ENCODE data around the gene CCT7. TPM values are rescaled to one million over a fixed set of nuclear protein-coding genes. Genes with fewer than 3 reads are reported as not detected.

The CCT7 gene
- total RNA-seq, 1 experiment from 2014 or later: 482 TPM

DNA sequence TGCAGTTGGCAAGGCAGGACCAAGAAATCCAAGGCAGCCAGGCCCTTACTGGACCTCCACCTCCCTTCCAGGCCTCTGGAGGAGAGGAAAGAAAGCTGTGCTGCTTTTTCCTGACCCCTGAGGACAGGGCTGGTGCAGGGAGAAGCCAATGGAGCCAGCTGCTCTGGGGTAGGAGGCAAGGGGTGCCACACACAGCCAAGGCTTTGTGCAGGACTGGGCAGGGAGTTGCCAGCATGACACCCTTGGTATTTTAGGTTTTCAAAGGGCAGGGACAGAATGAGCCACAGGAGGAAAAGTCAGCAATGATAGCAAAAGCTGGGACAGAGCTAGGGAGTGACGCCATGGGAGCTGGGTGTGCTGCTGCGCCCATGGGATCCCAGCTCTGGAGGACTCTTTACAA is 22.9 kb downstream of the CCT7 start:
- Mint-ChIP-seq H3K9me3 (no peaks in the 10 kb centered on the region), H3K4me3 (no peak overlapping the region), H3K27ac (no peak overlapping the region), H3K36me3 (peaks cover 24% of the 10 kb centered on the region), H3K4me1 (peaks cover 11% of the 10 kb centered on the region), H3K27me3 (ENCODE audit: low read depth) (no peaks in the 10 kb centered on the region; the same call in 1 of the 2 replicates)
- DNase-seq (ENCODE audit: low spot score): no peak
- POLR2A ChIA-PET: interaction anchor here (1.8 kb wide), 1 partner anchor 12 kb away, joined by 9 read pairs; no protein-coding TSS in a partner anchor
- CTCF ChIA-PET: interaction anchor here (1.1 to 2.2 kb wide), 5 partner anchors 12 to 172 kb away, joined by 3 to 5 read pairs (median 5); partner anchors contain the start of gene EGR4
- ATAC-seq: no peak
- TF ChIP-seq, protein P1, sequence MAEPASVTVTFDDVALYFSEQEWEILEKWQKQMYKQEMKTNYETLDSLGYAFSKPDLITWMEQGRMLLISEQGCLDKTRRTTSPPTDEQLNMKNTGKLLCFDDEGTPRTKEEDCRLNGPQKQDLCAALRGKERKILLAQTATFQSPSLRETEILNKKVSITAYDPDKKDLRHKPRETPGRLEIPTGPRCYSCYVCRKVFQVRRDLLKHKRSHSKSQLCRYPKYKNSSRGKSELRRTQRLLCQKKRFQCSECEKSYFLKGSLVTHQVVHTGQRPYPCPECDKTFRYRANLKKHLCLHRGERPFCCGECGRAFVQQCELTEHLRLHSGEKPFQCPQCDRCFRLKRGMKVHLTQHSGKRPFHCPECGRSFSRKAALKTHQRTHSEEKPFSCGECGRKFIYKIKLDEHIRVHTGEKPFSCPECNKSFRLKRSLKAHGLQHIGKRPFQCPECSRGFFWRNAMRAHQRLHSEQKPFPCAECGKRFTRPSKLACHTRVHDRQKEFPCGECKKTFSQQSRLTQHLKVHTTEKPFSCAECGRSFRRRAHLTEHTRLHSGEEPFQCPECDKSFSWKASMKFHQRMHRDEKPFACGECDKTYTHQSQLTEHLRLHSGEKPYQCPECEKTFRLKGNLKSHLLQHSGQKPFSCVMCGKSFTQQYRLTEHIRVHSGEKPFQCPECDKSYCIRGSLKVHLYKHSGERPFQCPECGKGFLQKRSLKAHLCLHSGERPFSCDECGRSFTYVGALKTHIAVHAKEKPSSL (CRISPR knock-in tag; conservative IDR thresholded peaks at IDR 0.05): no peak
- TF ChIP-seq TP53 (CRISPR knock-in tag; IDR thresholded peaks at IDR 0.05) (no peak), ZNF263 (CRISPR knock-in tag; IDR thresholded peaks at IDR 0.05; ENCODE audit: low read depth) (no peak), ZNF423 (CRISPR knock-in tag; IDR thresholded peaks at IDR 0.05) (no peak), ATF1 (CRISPR knock-in tag; IDR thresholded peaks at IDR 0.05) (no peak), TEAD1 (CRISPR knock-in tag; IDR thresholded peaks at IDR 0.05) (no peak)

DNA sequence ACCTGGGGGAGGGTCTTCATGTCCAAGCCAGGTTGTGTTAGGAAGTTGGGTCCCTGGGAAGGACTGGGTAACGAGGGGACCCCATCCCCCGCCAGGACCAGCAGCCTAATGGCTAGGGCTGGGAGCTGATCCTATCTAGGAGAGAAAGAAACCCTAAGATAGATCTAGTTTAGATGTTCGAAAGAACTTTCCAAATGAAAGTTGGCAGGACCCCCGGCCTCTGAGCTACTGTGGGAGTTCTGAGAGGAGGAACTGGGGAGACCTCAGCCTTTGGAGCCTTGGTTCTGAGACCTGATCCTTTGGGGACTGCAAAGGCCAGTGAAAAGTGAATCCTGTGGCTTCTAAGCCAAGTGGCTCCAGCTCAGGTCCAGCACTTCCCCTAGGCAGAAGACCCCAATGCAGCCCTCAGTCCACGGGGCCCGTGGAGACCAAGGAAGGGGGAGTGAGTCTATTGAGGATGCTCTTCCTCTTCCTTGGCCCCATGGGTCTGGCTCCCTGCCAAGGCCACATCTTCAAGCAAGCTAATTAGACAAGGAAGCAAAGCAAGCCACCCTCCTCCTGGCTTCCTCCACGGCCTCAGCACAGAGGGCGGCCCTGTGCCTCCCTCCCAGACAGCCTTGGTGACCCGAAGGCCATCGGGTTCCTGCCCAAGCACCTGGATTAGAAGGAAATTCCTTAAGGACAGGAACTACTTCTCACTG is 23.5 kb downstream of the CCT7 start:
- POLR2A ChIA-PET: interaction anchor here (1.8 kb wide), 1 partner anchor 11 kb away, joined by 9 read pairs; no protein-coding TSS in a partner anchor
- H3K4me3 Mint-ChIP-seq: no peak overlapping the region
- no peaks in the 10 kb centered on the region for H3K9me3 Mint-ChIP-seq
- peaks cover 20% of the 10 kb centered on the region for H3K36me3 Mint-ChIP-seq
- ATAC-seq: no peak
- no peak for DNase-seq (ENCODE audit: low spot score)
- H3K27me3 Mint-ChIP-seq (ENCODE audit: low read depth): no peaks in the 10 kb centered on the region; the same call in 1 of the 2 replicates
- TF ChIP-seq GABPB1 (CRISPR knock-in tag; IDR thresholded peaks at IDR 0.05): no peak
- no peak for TF ChIP-seq IRF2 (CRISPR knock-in tag; IDR thresholded peaks at IDR 0.05; ENCODE audit: borderline replicate concordance, low read depth)
- no peak for TF ChIP-seq OVOL2 (CRISPR knock-in tag; IDR thresholded peaks at IDR 0.05; ENCODE audit: borderline replicate concordance)
- TF ChIP-seq, protein P2, sequence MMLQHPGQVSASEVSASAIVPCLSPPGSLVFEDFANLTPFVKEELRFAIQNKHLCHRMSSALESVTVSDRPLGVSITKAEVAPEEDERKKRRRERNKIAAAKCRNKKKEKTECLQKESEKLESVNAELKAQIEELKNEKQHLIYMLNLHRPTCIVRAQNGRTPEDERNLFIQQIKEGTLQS (CRISPR knock-in tag; conservative IDR thresholded peaks at IDR 0.05): no peak
- no peak for TF ChIP-seq TEAD4 (CRISPR knock-in tag; IDR thresholded peaks at IDR 0.05)
- TF ChIP-seq NR1H2 (CRISPR knock-in tag; IDR thresholded peaks at IDR 0.05): no peak
- TF ChIP-seq, protein P3, sequence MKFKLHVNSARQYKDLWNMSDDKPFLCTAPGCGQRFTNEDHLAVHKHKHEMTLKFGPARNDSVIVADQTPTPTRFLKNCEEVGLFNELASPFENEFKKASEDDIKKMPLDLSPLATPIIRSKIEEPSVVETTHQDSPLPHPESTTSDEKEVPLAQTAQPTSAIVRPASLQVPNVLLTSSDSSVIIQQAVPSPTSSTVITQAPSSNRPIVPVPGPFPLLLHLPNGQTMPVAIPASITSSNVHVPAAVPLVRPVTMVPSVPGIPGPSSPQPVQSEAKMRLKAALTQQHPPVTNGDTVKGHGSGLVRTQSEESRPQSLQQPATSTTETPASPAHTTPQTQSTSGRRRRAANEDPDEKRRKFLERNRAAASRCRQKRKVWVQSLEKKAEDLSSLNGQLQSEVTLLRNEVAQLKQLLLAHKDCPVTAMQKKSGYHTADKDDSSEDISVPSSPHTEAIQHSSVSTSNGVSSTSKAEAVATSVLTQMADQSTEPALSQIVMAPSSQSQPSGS (CRISPR knock-in tag; IDR thresholded peaks at IDR 0.05; ENCODE audit: borderline replicate concordance, low read depth): no peak
- TF ChIP-seq SP1 (CRISPR knock-in tag; conservative IDR thresholded peaks at IDR 0.05): no peak
- peaks cover 11% of the 10 kb centered on the region for H3K4me1 Mint-ChIP-seq
- no peak overlapping the region for H3K27ac Mint-ChIP-seq
- CTCF ChIA-PET: interaction anchor here (1.1 to 2.2 kb wide), 6 partner anchors 11 to 172 kb away, joined by 3 to 5 read pairs (median 5); partner anchors contain the start of gene EGR4

DNA sequence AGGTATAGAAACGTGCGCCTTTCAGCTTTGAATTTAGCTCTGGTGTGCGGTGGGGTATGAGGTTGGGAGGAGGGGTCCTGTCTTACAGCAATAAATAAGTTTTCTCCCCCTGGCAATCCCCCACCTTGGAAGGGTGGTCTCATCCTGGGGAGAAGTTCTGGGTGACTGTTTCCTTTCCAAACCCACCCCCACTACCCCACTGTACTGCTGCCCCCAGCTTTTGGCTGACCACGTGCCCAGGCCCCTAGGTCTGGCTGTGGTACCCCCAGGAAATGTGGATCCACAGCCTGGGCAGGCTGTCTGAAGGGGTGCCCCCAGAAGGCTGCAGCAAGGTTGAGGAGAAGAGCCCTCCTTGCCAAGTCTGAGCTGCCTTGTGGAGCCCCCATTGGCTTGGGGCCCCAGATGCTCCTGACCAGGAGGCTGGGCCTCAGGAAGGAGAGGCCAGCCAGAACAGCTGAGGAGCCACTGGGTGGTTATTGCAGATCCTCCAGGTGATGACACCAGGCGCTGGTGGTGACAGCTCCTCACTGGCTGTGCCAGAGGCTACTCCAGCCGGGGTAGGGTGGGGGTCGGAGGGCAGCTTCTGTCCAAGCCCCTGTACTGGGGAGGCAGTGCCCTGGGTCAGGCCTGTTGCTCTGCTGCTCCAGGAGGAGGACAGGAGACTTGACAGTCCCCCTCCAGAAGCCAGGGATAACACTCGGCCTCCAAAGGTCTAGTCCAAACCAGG is 24.2 kb downstream of the CCT7 start:
- DNase-seq (ENCODE audit: low spot score) (no peak), ATAC-seq (no peak)
- Mint-ChIP-seq H3K9me3 (no peaks in the 10 kb centered on the region), H3K27ac (no peak overlapping the region), H3K27me3 (ENCODE audit: low read depth) (no peaks in the 10 kb centered on the region; the same call in 1 of the 2 replicates), H3K4me1 (peaks cover 11% of the 10 kb centered on the region), H3K4me3 (no peak overlapping the region), H3K36me3 (peaks cover 12% of the 10 kb centered on the region)
- ChIA-PET CTCF (interaction anchor here (1.2 to 1.6 kb wide), 2 partner anchors 33 to 35 kb away, joined by 3 to 5 read pairs; partner anchors contain the start of gene EGR4), POLR2A (no interaction called here)
- TF ChIP-seq, protein P4, sequence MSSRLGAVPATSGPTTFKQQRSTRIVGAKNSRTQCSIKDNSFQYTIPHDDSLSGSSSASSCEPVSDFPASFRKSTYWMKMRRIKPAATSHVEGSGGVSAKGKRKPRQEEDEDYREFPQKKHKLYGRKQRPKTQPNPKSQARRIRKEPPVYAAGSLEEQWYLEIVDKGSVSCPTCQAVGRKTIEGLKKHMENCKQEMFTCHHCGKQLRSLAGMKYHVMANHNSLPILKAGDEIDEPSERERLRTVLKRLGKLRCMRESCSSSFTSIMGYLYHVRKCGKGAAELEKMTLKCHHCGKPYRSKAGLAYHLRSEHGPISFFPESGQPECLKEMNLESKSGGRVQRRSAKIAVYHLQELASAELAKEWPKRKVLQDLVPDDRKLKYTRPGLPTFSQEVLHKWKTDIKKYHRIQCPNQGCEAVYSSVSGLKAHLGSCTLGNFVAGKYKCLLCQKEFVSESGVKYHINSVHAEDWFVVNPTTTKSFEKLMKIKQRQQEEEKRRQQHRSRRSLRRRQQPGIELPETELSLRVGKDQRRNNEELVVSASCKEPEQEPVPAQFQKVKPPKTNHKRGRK (CRISPR knock-in tag; IDR thresholded peaks at IDR 0.05; ENCODE audit: borderline replicate concordance): no peak
- TF ChIP-seq RORB (CRISPR knock-in tag; IDR thresholded peaks at IDR 0.05) (no peak), EMX1 (CRISPR knock-in tag; IDR thresholded peaks at IDR 0.05) (no peak)
- TF ChIP-seq, protein P5, sequence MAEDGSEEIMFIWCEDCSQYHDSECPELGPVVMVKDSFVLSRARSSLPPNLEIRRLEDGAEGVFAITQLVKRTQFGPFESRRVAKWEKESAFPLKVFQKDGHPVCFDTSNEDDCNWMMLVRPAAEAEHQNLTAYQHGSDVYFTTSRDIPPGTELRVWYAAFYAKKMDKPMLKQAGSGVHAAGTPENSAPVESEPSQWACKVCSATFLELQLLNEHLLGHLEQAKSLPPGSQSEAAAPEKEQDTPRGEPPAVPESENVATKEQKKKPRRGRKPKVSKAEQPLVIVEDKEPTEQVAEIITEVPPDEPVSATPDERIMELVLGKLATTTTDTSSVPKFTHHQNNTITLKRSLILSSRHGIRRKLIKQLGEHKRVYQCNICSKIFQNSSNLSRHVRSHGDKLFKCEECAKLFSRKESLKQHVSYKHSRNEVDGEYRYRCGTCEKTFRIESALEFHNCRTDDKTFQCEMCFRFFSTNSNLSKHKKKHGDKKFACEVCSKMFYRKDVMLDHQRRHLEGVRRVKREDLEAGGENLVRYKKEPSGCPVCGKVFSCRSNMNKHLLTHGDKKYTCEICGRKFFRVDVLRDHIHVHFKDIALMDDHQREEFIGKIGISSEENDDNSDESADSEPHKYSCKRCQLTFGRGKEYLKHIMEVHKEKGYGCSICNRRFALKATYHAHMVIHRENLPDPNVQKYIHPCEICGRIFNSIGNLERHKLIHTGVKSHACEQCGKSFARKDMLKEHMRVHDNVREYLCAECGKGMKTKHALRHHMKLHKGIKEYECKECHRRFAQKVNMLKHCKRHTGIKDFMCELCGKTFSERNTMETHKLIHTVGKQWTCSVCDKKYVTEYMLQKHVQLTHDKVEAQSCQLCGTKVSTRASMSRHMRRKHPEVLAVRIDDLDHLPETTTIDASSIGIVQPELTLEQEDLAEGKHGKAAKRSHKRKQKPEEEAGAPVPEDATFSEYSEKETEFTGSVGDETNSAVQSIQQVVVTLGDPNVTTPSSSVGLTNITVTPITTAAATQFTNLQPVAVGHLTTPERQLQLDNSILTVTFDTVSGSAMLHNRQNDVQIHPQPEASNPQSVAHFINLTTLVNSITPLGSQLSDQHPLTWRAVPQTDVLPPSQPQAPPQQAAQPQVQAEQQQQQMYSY (CRISPR knock-in tag; IDR thresholded peaks at IDR 0.05): no peak
- TF ChIP-seq, protein P6, sequence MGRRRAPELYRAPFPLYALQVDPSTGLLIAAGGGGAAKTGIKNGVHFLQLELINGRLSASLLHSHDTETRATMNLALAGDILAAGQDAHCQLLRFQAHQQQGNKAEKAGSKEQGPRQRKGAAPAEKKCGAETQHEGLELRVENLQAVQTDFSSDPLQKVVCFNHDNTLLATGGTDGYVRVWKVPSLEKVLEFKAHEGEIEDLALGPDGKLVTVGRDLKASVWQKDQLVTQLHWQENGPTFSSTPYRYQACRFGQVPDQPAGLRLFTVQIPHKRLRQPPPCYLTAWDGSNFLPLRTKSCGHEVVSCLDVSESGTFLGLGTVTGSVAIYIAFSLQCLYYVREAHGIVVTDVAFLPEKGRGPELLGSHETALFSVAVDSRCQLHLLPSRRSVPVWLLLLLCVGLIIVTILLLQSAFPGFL (CRISPR knock-in tag; IDR thresholded peaks at IDR 0.05; ENCODE audit: borderline replicate concordance): no peak
- TF ChIP-seq, protein P7, sequence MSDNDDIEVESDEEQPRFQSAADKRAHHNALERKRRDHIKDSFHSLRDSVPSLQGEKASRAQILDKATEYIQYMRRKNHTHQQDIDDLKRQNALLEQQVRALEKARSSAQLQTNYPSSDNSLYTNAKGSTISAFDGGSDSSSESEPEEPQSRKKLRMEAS (CRISPR knock-in tag; IDR thresholded peaks at IDR 0.05): no peak

Data from WTC11 (cell line).